NCI-H526 treated with DMSO at 0.1 percent for 48 hours (cell line): ENCODE data around the gene RBL2.
A peak's percentile ranks its signal among the peaks of the same experiment; 100 is the strongest.
"Not testable (repeated sequence)": the region's sequence is repeated elsewhere in the genome, so short reads cannot be mapped to it uniquely, and the experiment has no call there.

Experiments
- DNase-seq: peaks from one replicate; lab custom pipeline; 2025; lab: John Stamatoyannopoulos, UW

The RBL2 gene

DNA sequence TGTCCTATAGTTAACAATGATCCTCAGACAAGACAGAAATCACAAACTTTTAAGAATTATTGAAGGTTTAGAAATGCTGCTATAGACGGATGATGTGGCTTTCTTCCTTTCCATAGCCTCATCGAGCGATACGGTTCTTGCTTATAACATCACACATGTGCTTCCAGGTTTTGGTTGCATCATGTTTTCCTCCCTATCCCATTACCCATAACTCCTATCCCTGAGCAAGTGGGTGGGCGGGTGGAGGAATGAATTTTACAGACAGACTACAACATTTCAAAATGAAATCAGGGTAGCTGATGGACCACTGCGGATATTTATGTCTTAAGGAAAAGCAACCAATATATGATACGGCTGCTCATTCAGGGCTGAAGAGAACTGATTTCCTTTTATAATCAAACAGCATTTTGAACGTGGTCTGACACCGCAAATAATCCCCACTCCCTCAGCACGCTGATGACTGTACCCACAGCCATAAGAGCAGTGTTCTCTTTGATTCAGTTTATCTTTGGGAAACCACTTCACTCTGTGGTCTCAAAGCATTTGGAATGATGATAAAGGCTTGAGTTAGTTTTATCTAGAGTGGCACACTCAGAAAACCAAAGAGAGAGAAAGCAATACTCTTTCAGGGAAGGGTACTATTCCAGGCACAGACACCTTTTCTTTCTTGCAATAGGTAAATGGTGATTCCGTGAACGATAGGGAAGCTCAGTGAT, 73.4 kb downstream of the RBL2 start:
- no peak for DNase-seq

DNA sequence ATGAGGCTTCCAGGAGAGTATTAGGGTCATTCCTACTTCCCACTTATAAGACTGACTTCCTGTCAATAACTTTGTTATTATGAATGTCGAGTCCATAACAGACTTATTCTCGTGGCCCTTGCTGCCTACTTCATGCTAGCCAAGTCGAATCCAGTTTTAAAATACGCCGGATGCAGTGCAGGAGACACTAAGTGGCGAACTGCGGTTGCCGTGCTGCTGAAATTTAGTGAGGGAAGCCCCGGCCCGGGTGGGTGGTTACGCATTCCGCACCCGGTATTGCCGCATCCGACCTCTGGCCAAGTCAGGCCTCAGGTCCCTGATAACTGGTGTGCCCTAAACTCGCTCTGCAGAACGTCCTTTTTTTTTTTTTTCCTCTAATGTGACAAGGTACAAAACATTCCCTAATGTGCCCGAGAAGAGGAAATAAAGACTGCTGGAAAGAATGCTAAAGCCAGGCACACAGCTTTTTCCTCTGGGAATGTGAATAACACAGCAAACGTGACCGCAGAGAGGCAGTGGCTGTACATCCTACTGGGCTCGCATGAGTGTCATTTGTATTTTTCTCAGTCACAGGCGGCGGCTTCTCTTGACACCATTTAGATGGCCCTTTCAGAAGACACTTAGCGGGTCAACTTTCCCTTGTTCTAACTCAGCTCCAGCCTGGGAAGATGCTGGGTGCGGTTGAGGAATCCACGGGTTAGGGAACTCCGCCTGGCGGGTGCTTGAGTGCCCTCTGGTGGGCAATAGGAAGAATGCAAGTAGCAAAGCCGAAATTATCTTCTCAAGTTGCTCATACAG, 75.8 kb downstream of the RBL2 start:
- peak; percentile 6 for DNase-seq

DNA sequence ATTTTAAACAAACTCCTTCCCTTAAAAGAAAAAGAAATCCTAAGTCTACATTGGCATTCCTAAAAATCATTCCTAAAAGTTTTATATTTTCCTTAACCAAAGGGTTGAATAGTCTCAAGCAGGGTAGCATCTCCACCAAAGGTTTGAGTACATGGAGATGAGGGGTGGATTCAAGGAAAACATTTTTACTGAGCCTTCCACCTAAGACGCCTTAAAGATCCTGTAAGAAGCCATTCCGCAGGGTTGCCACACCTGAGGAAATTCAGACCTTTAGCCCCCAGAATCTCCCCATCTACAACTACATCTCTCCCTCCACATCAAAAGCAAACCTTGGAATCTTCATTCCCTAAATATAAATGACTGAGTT, 76.4 kb downstream of the RBL2 start:
- DNase-seq, result no peak

DNA sequence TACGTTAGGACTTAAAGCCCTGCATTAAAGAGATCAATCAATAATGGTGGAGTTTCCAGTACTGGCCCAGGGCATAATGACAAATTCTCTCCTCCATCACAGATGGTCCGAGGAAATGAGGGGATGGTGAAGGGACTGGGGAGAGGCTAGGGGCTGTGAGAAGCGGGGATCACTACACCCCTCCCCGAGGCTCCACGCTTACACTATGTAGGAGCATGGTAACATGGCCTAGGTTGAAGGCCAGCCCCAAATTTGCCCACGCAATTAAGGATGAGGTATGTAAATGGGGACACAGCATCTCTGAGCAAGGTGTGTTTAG, 76.8 kb downstream of the RBL2 start:
- no peak for DNase-seq

DNA sequence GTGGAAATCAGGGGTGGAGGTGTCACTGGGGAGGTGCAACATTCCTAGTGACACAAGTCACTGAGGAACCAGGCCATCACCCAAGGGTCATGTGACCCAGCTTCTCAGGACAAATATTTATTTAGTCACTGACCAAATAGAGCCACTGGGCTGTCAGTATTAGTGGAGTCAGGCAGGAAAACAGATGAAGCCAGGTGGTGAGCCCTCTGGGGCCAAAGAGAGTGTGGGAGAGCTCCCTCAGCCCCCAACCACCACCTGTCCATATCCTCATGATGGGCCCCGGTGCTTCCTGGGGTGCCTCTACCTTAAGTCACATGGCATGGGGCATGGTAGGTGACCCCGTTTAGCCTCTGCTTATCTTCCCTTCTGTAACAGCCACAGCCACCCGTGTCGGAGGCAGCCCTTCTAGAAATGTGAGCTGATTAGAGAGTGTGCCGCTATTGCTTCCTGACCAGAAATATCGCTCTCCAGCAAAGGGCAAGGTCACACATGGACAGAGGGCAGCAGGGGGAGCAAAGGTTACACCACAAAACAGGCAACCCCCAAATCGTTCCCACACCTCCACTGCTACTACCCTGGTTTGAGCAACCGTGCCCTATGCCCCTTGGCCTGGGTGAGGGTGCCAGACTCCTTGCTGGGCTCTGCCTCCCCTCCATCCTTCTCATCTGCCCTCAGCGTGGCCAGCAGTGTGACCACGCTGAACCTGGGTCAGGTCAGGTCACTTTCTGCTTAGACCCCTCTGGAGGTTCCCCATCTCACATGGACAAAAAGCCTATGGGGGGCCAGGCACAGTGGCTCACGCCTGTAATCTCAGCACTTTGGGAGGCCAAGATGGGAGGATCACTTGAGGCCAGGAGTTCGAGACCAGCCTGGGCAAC, 77.4 kb downstream of the RBL2 start:
- no peak for DNase-seq

DNA sequence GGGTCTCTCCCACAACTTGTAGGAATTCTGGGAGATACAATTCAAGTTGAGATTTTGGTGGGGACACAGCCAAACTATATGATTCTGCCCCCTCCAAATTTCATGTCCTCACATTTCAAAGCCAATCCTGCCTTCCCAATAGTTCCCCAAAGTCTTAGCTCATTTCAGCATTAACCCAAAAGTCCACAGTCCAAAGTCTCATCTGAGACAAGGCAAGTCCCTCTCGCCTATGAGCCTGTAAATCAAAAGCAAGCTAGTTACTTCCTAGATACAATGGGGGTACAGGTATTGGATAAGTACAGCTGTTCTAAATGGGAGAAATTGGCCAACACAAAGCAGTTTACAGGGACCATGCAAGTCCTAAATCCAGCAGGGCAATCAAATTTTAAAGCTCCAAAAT, 78.5 kb downstream of the RBL2 start:
- DNase-seq, result not testable (repeated sequence)

DNA sequence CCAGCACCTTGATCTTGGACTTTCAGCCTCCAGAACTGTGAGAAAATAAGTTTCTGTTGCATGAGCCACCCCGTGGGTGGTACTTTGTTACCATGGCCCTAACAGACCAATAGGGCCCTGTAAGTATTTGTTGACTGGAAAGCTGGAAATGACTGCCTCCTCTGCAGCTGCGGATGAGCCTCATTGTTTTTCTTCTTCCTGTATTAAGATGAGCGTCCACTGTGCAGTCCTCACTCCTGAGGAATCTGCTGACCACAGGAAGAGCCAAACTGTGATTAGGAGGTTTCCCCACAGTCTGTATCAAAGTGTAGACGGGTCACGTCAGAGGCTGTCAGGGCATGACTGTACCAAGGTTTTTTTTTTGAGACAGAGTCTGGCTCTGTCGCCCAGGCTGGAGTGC, 81.0 kb downstream of the RBL2 start:
- DNase-seq, result no peak

DNA sequence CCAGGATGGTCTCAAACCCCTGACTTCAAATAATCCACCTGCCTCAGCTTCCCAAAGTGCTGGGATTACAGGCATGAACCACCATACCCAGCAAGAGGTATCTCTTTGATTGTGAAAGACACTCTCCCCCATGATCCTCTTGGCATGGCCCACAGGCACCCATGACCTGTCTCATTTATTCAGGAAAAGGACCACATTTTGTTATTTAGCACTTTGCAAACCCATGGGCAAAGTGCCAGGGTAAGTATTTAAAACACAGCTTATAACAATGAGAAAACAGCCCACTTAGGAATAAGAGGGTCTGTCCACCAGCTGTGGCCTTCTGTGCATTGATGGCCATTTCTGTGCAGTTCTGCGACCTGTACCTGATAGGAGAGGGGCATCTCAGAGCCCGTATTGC, 81.5 kb downstream of the RBL2 start:
- DNase-seq, result no peak

DNA sequence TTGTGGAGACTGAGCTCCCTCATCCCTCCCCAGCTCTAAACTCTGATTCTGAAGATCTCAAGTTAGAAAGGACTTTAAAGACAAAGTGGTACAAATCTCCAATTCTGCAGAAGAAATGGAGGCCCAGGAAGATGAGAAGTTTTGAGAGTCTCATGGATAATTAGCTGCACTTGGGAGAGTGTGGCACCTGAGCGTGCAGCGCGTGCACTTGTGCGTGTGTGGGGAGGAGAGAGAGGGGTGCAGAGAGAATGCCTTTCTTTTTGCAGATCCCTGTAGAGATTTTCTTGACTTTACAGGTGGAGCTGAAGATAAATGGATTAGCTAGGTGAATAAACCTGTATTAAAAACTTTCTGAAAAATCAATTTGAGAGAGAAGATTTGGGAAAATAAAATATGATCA, 83.6 kb downstream of the RBL2 start:
- no peak for DNase-seq

DNA sequence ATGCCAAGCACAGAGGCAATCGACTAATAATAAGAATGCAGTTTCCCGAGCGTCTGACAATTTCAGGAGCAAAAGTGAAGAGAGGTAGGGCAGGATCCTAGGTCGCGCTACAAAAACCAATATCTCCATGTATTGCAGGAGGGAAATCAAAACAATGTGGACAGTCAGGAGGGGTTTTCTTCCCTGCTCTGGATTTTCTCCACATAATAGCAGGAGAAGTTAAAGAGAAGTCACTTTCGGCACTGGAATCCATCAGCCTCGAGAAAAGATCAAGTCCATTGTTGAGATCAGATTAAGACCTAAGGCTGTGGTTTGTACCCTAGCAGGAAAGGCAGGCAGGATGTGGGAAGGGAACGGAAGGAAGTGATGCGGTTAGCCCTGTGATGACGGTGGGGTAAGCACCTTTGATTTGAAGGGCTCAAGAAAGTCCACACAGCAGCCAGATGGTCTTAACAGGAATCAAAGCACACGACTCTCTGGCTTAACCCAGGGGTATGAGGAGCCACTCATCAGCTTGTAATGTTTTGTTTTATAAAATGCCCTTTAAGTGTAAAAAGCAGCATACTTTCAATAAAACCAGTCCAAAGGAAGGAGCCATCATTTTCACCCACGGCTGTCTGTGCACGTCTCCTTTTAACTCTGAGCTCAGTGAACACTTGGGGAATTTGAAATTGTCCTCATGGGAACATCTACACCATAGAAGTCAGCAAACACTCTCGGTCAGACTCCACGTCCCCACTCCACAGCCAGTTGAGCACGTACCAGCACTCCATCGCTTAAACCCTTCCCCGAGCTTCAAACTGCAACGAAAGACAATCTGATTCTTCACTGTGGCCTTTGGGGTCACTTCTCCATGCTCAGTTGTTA, 84.5 kb downstream of the RBL2 start:
- DNase-seq, result no peak

DNA sequence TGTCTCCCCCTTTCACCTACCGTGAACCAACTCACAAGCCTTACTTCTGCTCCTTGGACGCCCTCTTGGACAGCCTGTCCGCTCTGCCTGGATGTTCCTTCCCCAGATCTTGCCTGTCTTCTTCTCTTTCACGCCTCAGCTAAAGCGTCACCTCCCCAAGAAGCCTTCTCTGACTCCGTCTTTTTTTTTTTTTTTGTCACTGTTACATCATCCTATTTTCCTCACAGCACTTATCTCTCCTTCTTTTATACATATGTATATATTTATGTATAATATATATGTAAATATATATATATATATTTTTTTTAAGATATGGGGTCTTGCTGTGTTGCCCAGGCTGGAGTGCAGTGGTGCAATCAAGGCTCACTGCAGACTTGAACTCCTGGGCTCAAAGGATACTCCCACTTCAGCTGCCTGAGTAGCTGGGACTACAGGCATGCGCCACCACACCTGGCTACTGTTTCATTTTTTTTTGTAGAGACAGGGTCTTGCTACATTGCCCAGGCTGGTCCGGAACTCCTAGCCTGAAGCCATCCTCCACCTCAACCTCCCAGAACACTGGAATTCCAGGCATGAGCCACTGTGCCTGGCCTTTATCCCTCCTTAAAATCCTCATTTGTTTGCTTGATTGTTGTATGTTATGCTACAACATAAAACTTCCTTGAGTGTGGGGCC, 85.3 kb downstream of the RBL2 start:
- no peak for DNase-seq

DNA sequence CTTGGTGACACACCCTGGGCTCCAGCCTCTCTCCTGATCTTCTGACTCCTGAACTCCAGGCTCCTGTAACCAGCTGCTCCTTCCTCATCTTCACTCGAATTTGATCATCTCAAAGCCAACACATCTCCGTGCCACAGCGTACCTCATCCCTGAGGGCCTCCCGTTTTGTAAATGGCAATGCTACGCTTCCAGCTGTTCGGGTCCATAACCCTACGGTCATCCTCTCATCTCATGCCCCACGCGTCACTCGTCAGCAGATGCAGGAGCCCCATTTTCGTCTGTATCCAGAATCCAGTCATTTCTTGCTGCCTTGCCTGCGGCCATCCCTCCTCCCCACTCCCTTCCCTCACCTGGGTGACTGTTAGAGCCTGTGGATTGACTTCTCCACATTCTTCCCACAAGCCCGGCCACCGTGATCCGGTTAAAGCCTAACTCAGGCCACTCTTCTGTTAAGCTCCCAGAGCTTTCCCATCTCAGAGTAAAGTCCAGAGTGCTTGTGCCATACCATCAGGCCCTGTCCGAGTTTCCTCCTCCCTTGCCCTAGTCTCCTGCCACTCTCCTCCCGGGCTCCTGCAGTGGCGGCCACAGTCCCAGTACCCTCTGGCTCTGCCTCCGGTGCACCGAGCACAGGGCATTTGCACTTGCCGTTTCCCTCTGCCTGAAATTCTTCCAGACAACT, 89.0 kb downstream of the RBL2 start:
- DNase-seq, result no peak

DNA sequence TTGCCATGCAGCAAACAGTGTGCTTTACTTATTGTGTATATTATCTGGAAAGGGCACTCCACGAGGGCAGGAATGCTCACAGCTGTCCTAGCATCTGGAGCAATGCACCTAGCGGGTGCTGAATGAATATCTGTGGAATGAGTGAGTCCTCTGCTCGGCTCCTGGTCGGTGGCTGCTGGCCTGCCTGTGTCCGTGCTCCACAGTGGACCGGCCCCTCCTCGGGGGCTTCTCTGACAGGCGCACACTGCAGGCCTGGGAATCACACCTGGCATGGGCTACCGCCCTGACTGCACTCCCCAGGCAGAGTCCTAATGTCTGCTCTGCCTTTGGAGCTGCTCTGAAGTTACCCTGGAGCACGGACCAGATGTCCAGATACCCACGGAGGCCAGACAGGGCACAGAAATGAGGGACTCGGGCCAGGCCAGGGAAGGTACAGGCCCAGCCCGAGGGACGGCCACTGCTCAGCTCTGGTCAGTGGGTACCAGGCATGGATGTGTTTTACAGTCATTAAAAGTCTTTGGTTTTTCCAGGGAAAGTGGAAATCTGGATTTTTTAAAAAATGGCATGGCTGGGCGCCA, 89.8 kb downstream of the RBL2 start:
- DNase-seq, result no peak

DNA sequence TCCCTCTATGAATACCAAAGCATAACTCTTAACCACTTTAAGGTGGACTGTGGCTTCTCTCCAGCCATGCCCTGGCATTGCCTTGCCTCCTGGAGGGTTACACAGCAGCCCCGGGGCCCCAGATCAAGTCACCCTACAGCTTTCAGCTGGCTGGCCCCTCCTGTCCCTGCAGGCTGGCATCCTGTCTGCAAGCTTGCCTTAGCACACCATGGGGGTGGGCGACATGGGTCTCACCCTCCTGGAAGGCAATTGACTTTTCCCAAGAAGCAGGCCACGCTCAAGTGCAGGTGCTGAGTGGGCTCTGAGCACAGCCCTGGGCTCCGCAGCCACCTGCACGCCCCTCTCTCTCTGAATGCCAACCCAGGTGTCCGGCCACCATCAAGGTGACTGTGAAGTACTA, 94.5 kb downstream of the RBL2 start:
- no peak for DNase-seq

DNA sequence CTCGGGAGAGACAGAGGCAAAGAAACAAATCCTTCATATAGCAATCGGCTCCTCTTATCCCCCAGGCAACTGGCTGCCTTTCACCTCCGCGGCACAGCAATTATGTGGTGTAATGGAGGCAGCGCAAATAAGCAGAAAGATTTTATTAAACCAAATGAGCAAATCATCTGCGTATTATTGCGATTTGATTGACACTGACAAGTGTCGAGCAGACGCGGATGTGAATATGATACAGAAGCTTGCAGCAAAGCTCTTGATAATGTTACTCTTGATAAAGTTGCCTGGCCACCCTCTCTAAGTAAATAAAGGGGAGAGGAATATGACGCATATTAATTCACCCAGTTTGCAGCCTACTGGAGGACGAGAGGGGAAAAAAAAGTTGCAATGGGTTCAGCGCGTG, 95.2 kb downstream of the RBL2 start:
- DNase-seq, result no peak

DNA sequence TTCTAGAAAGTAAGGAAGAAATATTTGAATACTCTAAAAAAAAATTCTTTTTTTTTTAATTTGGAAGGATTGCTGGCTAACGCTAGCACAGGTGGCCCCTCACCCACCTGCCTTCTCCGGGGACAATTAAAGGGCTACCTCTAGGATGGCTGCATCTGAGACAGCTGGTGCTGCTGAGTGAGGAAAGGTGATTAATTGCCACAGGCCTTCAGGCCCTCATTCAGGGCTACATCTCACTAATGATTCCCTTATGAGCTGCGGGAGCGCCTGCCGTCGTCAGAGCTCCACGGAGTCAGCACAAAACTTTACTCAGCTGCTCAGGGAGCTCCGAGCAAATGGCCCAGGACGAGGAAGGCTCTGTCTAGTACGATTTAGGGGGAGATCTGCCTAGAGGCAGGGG, 95.8 kb downstream of the RBL2 start:
- no peak for DNase-seq

DNA sequence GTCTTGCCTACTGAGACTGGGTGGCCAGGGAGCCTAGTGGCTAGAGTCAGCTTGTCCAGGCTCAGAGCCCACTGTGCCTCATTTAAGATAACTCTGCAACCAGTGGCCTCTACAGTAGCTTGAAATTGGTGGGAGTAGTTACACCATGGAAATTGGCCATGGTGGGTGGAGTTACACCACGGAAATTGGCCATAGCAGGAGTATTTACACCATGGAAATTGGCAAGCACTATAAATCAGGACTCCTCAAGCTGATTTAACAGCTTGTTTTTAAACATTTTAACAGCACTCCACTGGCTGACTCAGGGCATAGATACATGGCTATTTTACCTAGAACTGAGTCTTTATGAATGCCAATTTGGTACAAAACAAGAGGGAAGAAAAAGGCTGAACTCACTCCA, 96.5 kb downstream of the RBL2 start:
- no peak for DNase-seq

DNA sequence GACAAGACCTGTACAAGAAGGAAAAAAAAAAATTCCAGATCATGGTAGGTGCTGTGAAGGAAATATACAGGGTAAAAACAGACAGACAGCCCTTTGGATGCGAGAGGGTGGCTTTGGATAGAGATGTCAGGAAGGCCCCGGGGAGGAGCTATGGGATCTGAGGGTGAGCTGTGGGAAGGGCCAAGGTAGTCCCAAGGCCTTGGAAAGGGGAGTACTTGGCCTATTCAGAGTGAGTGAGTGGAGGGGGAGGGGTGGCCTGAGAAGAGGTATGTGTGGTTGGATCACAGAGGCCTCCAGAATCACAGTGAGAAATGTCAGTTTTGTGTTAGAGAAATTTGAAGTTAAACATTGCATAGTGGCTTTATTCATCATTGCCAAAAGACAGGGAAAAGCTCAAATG, 99.9 kb downstream of the RBL2 start:
- DNase-seq, result no peak

DNA sequence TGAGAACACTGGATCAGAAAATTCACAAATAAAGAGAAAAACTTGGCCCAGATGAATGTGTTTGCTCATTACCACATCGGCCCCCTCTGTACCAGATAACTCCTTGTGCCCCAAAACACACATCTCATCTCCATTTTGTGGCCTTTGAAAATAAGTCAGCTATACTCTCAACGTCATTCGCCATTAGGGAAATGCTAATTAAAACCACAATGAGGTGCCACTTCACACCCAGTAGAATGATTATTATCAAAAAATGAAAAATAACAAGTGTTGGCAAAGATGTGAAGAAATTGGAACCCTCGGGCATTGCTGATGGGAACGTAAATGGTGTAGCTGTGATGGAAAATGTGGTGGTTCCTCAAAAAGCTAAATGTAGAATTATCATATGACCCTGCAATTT, 103.4 kb downstream of the RBL2 start:
- no peak for DNase-seq

DNA sequence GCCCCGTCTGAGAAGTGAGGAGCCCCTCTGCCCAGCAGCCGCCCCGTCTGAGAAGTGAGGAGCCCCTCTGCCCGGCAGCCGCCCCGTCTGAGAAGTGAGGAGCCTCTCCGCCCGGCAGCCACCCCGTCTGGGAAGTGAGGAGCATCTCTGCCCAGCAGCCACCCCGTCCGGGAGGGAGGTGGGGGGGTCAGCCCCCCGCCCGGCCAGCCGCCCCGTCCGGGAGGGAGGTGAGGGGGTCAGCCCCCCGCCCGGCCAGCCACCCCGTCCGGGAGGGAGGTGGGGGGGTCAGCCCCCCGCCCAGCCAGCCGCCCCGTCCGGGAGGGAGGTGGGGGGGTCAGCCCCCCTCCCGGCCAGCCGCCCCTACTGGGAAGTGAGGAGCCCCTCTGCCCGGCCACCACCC, 105.1 kb downstream of the RBL2 start:
- DNase-seq, result not testable (repeated sequence)
